Heart left ventricle (tissue), 13 donors: ENCODE data around the gene SH3PXD2A.

Experiments used
- CTCF ChIP-seq, 12 donors: fragments of 200-600 bp; sonication (generic) in 4 of 12; IDR thresholded peaks; one replicate each; pipeline versions ENCODE4 v1.5.0 to v1.8.0; 2018 to 2022; ENCODE audit warnings: antibody characterized with exemption in 12 of 12, mild to moderate bottlenecking in 5 of 12
- POLR2A ChIP-seq, 2 donors: fragments of 450-650 bp; IDR thresholded peaks; one replicate each; pipeline ENCODE4 v1.6.1; 2017; ENCODE audit warnings: antibody characterized with exemption in 2 of 2, mild to moderate bottlenecking in 2 of 2, moderate library complexity in 2 of 2
- donor health status: ischemic (EF 13 %, LVEDD 7.1; RV severe dilation, severe dysfunction).
- donor health status: DM: no; HTN: yes; CAD: no.
- donor health status: DM: no; HTN: no; CAD: no.
- donor health status: ischemic (EF 25% LVEDD 6.9; RV normal size, moderate dysfunction).
- donor health status: ischemic (EF 25% LVEDD 5.7; RV mildly dilated, moderate dysfunction).
- donor health status: ischemic (EF 35%, LVEDD 5.7; RV mildly dilated, moderate dysfunction).
- donor health status: nonischemic (EF 11% LVEDD 7.7; RV severe dilation, severe dysfunction).
- donor health status: DM: yes; HTN: yes; CAD: no.
- donor health status: PGD.
- donor health status: ischemic (EF 29% LVEDD 5.4; RV normal size, mild dysfunction).
- donor health status: nonischemic (EF 23%, LVEDD 6.1; RV moderate dilation, normal function).

GRCh38 chr10:103659674-103660363 is 195.6 kb downstream of the SH3PXD2A start:
- TF ChIP-seq POLR2A (IDR thresholded peaks at IDR 0.05) (no peak), CTCF (IDR thresholded peaks at IDR 0.05) (peak in 1 of 12 donors; percentile 7)
